H9 (cell line): ENCODE results near the gene PNO1. TPM values are rescaled to one million over a fixed set of nuclear protein-coding genes. Genes with fewer than 3 reads are reported as not detected.
"Not testable (repeated sequence)": the region's sequence is repeated elsewhere in the genome, so short reads cannot be mapped to it uniquely, and the experiment has no call there.

Experiments
- DNase-seq: peaks from one replicate; pipeline ENCODE4 v3.0.0-alpha.2; 2017
- H2AFZ ChIP-seq: one replicate; pipeline ENCODE4 v1.6.1; 2013; ENCODE audit warnings: mild to moderate bottlenecking, low read length, control low read depth, moderate library complexity
- H2AK5ac ChIP-seq: 2 replicates; pipeline ENCODE4 v1.6.1; 2013; ENCODE audit warnings: low read length, control low read depth, mixed read lengths; ENCODE audit not compliant: insufficient read length
- H2BK120ac ChIP-seq: one replicate; pipeline ENCODE4 v1.6.1; 2013; ENCODE audit warnings: low read depth, mild to moderate bottlenecking, low read length, control low read depth, inconsistent platforms; ENCODE audit not compliant: poor library complexity, severe bottlenecking
- H2BK12ac ChIP-seq: 2 replicates; pipeline ENCODE4 v1.6.1; 2013; ENCODE audit warnings: low read length, control low read depth, mixed read lengths, low read depth; ENCODE audit not compliant: insufficient read length
- H2BK15ac ChIP-seq: 2 replicates; pipeline ENCODE4 v1.6.1; 2013; ENCODE audit warnings: low read depth, low read length, control low read depth
- H2BK20ac ChIP-seq: one replicate; pipeline ENCODE4 v1.6.1; 2013; ENCODE audit warnings: low read depth, mild to moderate bottlenecking, low read length, control low read depth, inconsistent platforms; ENCODE audit not compliant: poor library complexity, severe bottlenecking
- H2BK5ac ChIP-seq: 2 replicates; pipeline ENCODE4 v1.6.1; 2013; ENCODE audit warnings: low read length, control low read depth, mixed read lengths; ENCODE audit not compliant: insufficient read length
- H3K14ac ChIP-seq: 2 replicates; pipeline ENCODE4 v1.6.1; 2013; ENCODE audit warnings: low read length, control low read depth; ENCODE audit not compliant: insufficient read depth
- H3K18ac ChIP-seq: 2 replicates; pipeline ENCODE4 v1.6.1; 2013; ENCODE audit warnings: low read depth, mild to moderate bottlenecking, mixed read lengths, low read length, control low read depth; ENCODE audit not compliant: insufficient read length
- H3K23ac ChIP-seq: 2 replicates; pipeline ENCODE4 v1.6.1; 2013; ENCODE audit warnings: low read length, control low read depth, mixed read lengths, low read depth; ENCODE audit not compliant: insufficient read length
- H3K23me2 ChIP-seq: 2 replicates; pipeline ENCODE4 v1.6.1; 2013; ENCODE audit warnings: low read depth, mild to moderate bottlenecking, mixed read lengths, low read length, control low read depth; ENCODE audit not compliant: insufficient read length, poor library complexity, severe bottlenecking
- H3K27ac ChIP-seq: 2 replicates; pipeline ENCODE4 v1.5.1; 2013; ENCODE audit warnings: low read length, control low read depth, mixed read lengths, low read depth; ENCODE audit not compliant: insufficient read length
- H3K27me3 ChIP-seq: 2 replicates; pipeline ENCODE4 v1.6.1; 2013; ENCODE audit warnings: low read length, control low read depth, inconsistent platforms; ENCODE audit not compliant: insufficient read depth
- H3K4ac ChIP-seq: 2 replicates; pipeline ENCODE4 v1.6.1; 2013; ENCODE audit warnings: low read depth, mild to moderate bottlenecking, control low read depth, inconsistent platforms, low read length, moderate library complexity
- H3K4me1 ChIP-seq: 2 replicates; pipeline ENCODE4 v1.6.1; 2013; ENCODE audit warnings: low read length, control low read depth, inconsistent platforms; ENCODE audit not compliant: insufficient read depth
- H3K4me2 ChIP-seq: 2 replicates; pipeline ENCODE4 v1.6.1; 2013; ENCODE audit warnings: low read length, control low read depth, mixed read lengths; ENCODE audit not compliant: insufficient read length, insufficient read depth
- H3K56ac ChIP-seq: 2 replicates; pipeline ENCODE4 v1.6.1; 2013; ENCODE audit warnings: low read depth, mild to moderate bottlenecking, mixed read lengths, low read length, control low read depth; ENCODE audit not compliant: insufficient read length
- H3K79me1 ChIP-seq: 2 replicates; pipeline ENCODE4 v1.6.1; 2013; ENCODE audit warnings: low read depth, mild to moderate bottlenecking, moderate library complexity, low read length, control low read depth, inconsistent platforms; ENCODE audit not compliant: insufficient read depth, poor library complexity, severe bottlenecking
- H3K79me2 ChIP-seq: 2 replicates; pipeline ENCODE4 v1.6.1; 2013; ENCODE audit warnings: low read length, control low read depth, inconsistent platforms; ENCODE audit not compliant: insufficient read depth
- H3K9ac ChIP-seq: 2 replicates; pipeline ENCODE4 v1.6.1; 2013; ENCODE audit warnings: low read length, control low read depth, mixed read lengths; ENCODE audit not compliant: insufficient read length; ENCODE audit errors: extremely low read depth
- H3K9me3 ChIP-seq: one replicate; pipeline ENCODE4 v1.6.1; 2013; ENCODE audit warnings: low read depth, low read length, inconsistent platforms; ENCODE audit not compliant: control insufficient read depth
- H3T11ph ChIP-seq: one replicate; pipeline ENCODE4 v1.6.1; 2013; ENCODE audit warnings: mild to moderate bottlenecking, low read length, control low read depth, inconsistent platforms
- H4K20me1 ChIP-seq: one replicate; pipeline ENCODE4 v1.6.1; 2013; ENCODE audit not compliant: control insufficient read depth, insufficient read length, insufficient read depth
- H4K5ac ChIP-seq: 2 replicates; pipeline ENCODE4 v1.6.1; 2013; ENCODE audit warnings: low read depth, mild to moderate bottlenecking, mixed read lengths, low read length, control low read depth; ENCODE audit not compliant: insufficient read length
- H4K8ac ChIP-seq: replicated peaks from 2 replicates; pipeline ENCODE4 v1.6.1; 2013; ENCODE audit warnings: low read length, control low read depth, mixed read lengths, low read depth; ENCODE audit not compliant: insufficient read length
- H4K91ac ChIP-seq: 2 replicates; pipeline ENCODE4 v1.6.1; 2013; ENCODE audit warnings: low read depth, mild to moderate bottlenecking, moderate library complexity, mixed read lengths, low read length, control low read depth; ENCODE audit not compliant: insufficient read length
- H3K27ac Mint-ChIP-seq, 3 experiments: 2 replicates in 2 of 3; 3 replicates in 1 of 3; pipeline ENCODE4 v1.8.0; 2020 to 2021; ENCODE audit warnings: mixed read lengths in 3 of 3, mild to moderate bottlenecking in 1 of 3, moderate library complexity in 1 of 3
- H3K27me3 Mint-ChIP-seq: 2 replicates; pipeline ENCODE4 v1.8.0; 2021; ENCODE audit warnings: low read depth, mild to moderate bottlenecking, moderate library complexity, mixed read lengths
- H3K36me3 Mint-ChIP-seq, 3 experiments: 2 replicates in 2 of 3; 3 replicates in 1 of 3; pipeline ENCODE4 v1.8.0; 2020 to 2021; ENCODE audit warnings: low read depth in 3 of 3, mixed read lengths in 3 of 3; ENCODE audit not compliant: insufficient read depth in 1 of 3
- H3K4me1 Mint-ChIP-seq, 2 experiments: 2 replicates each; pipeline ENCODE4 v1.8.0; 2020; ENCODE audit warnings: mixed read lengths in 2 of 2
- H3K4me3 Mint-ChIP-seq, 2 experiments: 2 replicates in 1 of 2; 3 replicates in 1 of 2; pipeline ENCODE4 v1.8.0; 2020 to 2021; ENCODE audit warnings: mild to moderate bottlenecking in 2 of 2, mixed read lengths in 2 of 2, moderate library complexity in 1 of 2
- H3K9me3 Mint-ChIP-seq, 2 experiments: 2 replicates in 1 of 2; 3 replicates in 1 of 2; pipeline ENCODE4 v1.8.0; 2020; ENCODE audit warnings: mild to moderate bottlenecking in 2 of 2, mixed read lengths in 2 of 2, moderate library complexity in 1 of 2
- WGBS: extraction: QIAGEN DNeasy Blood & Tissue Kit; methylation state at CpG from one replicate; pipeline ENCODE4 v1.1.7; 2013; ENCODE audit warnings: missing lambda C conversion rate, low lambda C conversion rate, mixed read lengths; ENCODE audit not compliant: insufficient read length; ENCODE audit errors: extremely low coverage; 5-methylcytosine and 5-hydroxymethylcytosine counted together
- total RNA-seq: library from RNA; stranded (reverse); gene quantifications from 2 replicates; pipeline ENCODE4 v1.2.1, GENCODE V29; 2021
- TF ChIP-seq, protein P1 (sequence below): fragments of 200-600 bp; sonication (generic); conservative IDR thresholded peaks from 3 replicates; pipeline ENCODE4 v1.8.0; 2021; ENCODE audit warnings: antibody characterized with exemption, mild to moderate bottlenecking

The PNO1 gene
- total RNA-seq, 1 experiment from 2014 or later = 46.5 TPM

DNA sequence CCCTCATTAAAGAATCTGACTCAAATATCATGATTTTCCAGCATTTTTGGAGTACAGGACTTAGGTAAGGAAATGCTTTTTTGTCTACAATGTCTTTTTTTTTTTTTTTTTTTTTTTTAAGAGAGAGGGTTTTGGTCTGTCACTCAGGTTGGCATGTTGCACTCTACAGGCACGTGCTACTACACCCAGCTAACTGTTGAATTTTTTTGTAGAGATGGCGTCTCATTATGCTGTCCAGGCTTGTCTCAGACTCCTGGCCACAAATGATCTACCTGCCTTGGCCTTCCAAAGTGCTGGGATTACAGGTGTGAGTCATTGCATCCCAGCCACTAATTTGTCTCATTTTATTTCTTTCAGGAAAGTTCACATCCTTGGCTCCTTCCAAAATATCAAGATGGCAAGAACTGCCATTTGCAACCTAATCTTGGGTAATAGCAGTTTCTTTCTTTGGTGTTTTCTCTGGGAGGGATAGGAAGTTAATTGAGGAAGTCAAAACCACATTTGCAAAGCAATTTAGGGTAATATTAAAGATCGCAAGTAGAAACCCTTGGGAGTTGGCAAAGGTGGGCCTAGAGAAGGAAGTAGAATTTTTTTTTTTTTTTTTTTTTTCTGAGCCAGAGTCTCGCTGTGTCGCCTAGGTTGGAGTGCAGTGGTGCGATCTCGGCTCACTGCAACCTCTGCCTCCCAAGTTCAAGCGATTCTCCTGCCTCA, 15.5 kb downstream of the PNO1 start:
- Histone ChIP-seq H3K4ac (no peak overlapping the region), H3K4me1 (no peaks in the 10 kb centered on the region), H3K23ac (no peak overlapping the region), H2BK15ac (no peak overlapping the region), H2BK12ac (no peak overlapping the region), H3K79me2 (no peaks in the 10 kb centered on the region), H3K27me3 (no peaks in the 10 kb centered on the region), H3K79me1 (no peaks in the 10 kb centered on the region), H2AFZ (no peak overlapping the region), H3K23me2 (no peaks in the 10 kb centered on the region), H2BK20ac (no peak overlapping the region), H4K8ac (no peak overlapping the region), H4K91ac (no peak overlapping the region), H3K56ac (no peak overlapping the region), H4K5ac (no peak overlapping the region), H3K4me2 (no peak overlapping the region), H2BK120ac (no peak overlapping the region), H3K14ac (no peak overlapping the region), H4K20me1 (peaks cover 2% of the 10 kb centered on the region), H2AK5ac (no peak overlapping the region), H3K18ac (no peak overlapping the region), H3K9me3 (no peaks in the 10 kb centered on the region), H2BK5ac (no peak overlapping the region), H3K9ac (no peak overlapping the region), H3K27ac (no peak overlapping the region), H3T11ph (no peak overlapping the region)
- peak overlapping the region in 2 of 3 experiments; percentile 10 to 28; a peak in 2 of 7 replicates for H3K27ac Mint-ChIP-seq
- no peaks in the 10 kb centered on the region for H3K4me1 Mint-ChIP-seq
- DNase-seq = no peak
- H3K4me3 Mint-ChIP-seq = no peak overlapping the region; a peak in 1 of 5 replicates
- TF ChIP-seq, protein P1, sequence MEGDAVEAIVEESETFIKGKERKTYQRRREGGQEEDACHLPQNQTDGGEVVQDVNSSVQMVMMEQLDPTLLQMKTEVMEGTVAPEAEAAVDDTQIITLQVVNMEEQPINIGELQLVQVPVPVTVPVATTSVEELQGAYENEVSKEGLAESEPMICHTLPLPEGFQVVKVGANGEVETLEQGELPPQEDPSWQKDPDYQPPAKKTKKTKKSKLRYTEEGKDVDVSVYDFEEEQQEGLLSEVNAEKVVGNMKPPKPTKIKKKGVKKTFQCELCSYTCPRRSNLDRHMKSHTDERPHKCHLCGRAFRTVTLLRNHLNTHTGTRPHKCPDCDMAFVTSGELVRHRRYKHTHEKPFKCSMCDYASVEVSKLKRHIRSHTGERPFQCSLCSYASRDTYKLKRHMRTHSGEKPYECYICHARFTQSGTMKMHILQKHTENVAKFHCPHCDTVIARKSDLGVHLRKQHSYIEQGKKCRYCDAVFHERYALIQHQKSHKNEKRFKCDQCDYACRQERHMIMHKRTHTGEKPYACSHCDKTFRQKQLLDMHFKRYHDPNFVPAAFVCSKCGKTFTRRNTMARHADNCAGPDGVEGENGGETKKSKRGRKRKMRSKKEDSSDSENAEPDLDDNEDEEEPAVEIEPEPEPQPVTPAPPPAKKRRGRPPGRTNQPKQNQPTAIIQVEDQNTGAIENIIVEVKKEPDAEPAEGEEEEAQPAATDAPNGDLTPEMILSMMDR = no peak
- no CpG with 5 or more reads among the region's 8 CpGs for WGBS
- peaks cover 9 to 43% (median 17%) of the 10 kb centered on the region in 3 experiments; a peak in 6 of 7 replicates for H3K36me3 Mint-ChIP-seq
- H3K27me3 Mint-ChIP-seq = no peaks in the 10 kb centered on the region
- no peaks in the 10 kb centered on the region for H3K9me3 Mint-ChIP-seq

DNA sequence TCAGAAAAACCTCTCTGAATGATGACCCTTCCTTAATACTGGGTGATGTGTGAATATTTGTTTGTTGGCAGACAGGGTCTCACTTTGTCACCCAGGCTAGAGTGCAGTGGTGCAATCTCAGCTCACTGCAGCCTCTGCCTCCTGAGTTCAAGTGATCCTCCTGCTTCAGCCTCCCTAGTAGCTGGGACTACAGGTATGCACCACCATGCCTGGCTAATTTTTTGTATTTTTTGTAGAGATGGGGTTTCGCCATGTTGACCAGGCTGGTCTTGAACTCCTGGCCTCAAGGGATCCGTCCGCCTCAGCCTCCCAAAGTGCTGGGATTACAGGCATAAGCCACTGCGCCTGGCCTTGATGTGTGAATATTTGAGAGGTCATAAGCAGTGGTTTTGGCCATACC, 17.5 kb downstream of the PNO1 start:
- not testable (repeated sequence) for H3K4ac ChIP-seq, H3K14ac ChIP-seq, H3K9me3 Mint-ChIP-seq, H2AFZ ChIP-seq, H3T11ph ChIP-seq, H4K91ac ChIP-seq, H2BK5ac ChIP-seq, H3K4me1 Mint-ChIP-seq, H3K4me2 ChIP-seq, H3K56ac ChIP-seq, H3K27me3 ChIP-seq, H3K27ac ChIP-seq, H3K23ac ChIP-seq, DNase-seq, H2BK15ac ChIP-seq, H3K4me3 Mint-ChIP-seq, H4K8ac ChIP-seq, H2BK20ac ChIP-seq, H2BK12ac ChIP-seq, H3K4me1 ChIP-seq, H3K23me2 ChIP-seq, H3K27ac Mint-ChIP-seq, H3K79me1 ChIP-seq, H3K18ac ChIP-seq, H4K5ac ChIP-seq, H3K9me3 ChIP-seq, H3K79me2 ChIP-seq, H3K9ac ChIP-seq, H2AK5ac ChIP-seq, H4K20me1 ChIP-seq, H2BK120ac ChIP-seq, H3K27me3 Mint-ChIP-seq
- H3K36me3 Mint-ChIP-seq = peaks cover 6 to 34% (median 15%) of the 10 kb centered on the region in 3 experiments; a peak in 6 of 7 replicates
- no CpG with 5 or more reads among the region's 4 CpGs for WGBS
